ENCODE data around the gene PPL. TPM values are rescaled to one million over a fixed set of nuclear protein-coding genes. Genes with fewer than 3 reads are reported as not detected.

PPL gene
- total RNA-seq, 1 experiment from 2014 or later: 0.04 TPM

DNA sequence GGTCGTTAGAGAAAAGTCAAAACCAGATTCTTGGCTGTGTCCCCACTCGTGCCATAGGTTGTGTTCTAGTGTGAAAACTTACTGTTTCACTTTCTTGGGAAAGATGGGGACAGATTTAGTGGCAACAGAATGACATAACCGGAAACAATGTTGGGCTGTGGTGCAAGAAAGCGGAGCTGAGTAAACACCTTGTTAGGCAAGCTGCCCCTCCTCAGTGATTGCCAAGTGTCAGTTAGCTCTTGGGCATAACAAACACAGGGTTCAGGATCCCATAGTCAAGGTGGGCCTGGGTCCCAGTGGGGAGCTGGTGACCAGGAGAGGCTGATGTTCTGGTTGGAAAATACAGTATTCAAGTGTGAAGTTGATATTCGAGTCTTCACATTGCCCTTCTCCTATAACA is 74.3 kb downstream of the PPL start:
- POLR2A ChIA-PET (ENCODE audit: low non-redundant PET): no interaction called here

DNA sequence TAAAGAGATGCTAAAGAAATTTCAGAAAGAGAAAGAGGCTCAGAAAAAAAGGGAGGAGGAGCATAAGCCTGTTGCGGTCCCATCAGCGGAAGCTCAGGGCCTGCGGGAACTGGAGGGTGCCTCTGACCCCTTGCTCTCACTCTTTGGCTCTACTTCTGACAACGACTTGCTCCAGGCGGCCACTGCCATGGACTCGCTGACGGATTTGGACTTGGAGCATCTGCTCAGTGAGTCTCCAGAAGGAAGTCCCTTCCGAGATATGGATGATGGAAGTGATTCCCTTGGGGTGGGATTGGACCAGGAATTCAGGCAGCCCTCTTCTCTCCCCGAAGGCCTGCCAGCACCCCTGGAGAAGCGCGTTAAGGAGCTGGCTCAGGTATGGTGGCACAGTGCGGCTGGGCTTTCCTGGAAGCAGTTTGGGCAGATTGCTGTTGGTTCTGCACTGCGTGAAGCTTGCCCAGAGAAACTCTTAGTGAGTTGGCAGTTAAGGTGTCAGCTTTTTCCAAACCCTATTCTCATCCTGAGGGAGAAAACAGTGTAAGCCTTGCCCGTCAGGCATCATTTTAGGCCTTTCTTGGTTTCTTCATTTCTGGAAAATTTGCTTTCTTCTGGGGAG is 76.1 kb downstream of the PPL start:
- Histone ChIP-seq H3K36me3 (ENCODE audit: insufficient read depth, low read length, poor library complexity, severe bottlenecking) (peaks cover 65% of the 10 kb centered on the region), H3K4me3 (ENCODE audit: low read depth, low read length, poor library complexity, severe bottlenecking) (no peak overlapping the region), H3K4me1 (ENCODE audit: insufficient read depth, low read length, poor library complexity, severe bottlenecking) (no peaks in the 10 kb centered on the region), H3K9me3 (ENCODE audit: low read depth, low read length, poor library complexity, severe bottlenecking) (no peaks in the 10 kb centered on the region), H3K27me3 (replicated peaks; ENCODE audit: insufficient read depth, low read depth, low read length, poor library complexity) (no peaks in the 10 kb centered on the region), H3K27ac (ENCODE audit: low read depth, low read length, poor library complexity, severe bottlenecking) (no peak overlapping the region)
- no TSS peak for BruUV-seq (replicated peaks)
- no peak for TF ChIP-seq EZH2 (IDR thresholded peaks at IDR 0.05; ENCODE audit: borderline replicate concordance, low read depth, low read length, poor library complexity, severe bottlenecking)
- POLR2A ChIA-PET (ENCODE audit: low non-redundant PET): no interaction called here
- no peak for DNase-seq (ENCODE audit: low spot score)
- CTCF ChIA-PET: no interaction called here
- intact Hi-C loops (cut with micrococcal nuclease; ENCODE audit: unreplicated experiment): no loop called here

More for the DNA sequence above, 74.3 kb downstream of the PPL start:
- Histone ChIP-seq H3K9me3 (ENCODE audit: low read depth, low read length, poor library complexity, severe bottlenecking) (no peaks in the 10 kb centered on the region), H3K27ac (ENCODE audit: low read depth, low read length, poor library complexity, severe bottlenecking) (no peak overlapping the region), H3K4me1 (ENCODE audit: insufficient read depth, low read length, poor library complexity, severe bottlenecking) (no peaks in the 10 kb centered on the region), H3K27me3 (replicated peaks; ENCODE audit: insufficient read depth, low read depth, low read length, poor library complexity) (no peaks in the 10 kb centered on the region), H3K4me3 (ENCODE audit: low read depth, low read length, poor library complexity, severe bottlenecking) (no peak overlapping the region), H3K36me3 (ENCODE audit: insufficient read depth, low read length, poor library complexity, severe bottlenecking) (peaks cover 53% of the 10 kb centered on the region)
- CTCF ChIA-PET: no interaction called here
- no peak for DNase-seq (ENCODE audit: low spot score)
- no TSS peak for BruUV-seq (replicated peaks)
- no peak for TF ChIP-seq EZH2 (IDR thresholded peaks at IDR 0.05; ENCODE audit: borderline replicate concordance, low read depth, low read length, poor library complexity, severe bottlenecking)
- TF ChIP-seq, protein P1, sequence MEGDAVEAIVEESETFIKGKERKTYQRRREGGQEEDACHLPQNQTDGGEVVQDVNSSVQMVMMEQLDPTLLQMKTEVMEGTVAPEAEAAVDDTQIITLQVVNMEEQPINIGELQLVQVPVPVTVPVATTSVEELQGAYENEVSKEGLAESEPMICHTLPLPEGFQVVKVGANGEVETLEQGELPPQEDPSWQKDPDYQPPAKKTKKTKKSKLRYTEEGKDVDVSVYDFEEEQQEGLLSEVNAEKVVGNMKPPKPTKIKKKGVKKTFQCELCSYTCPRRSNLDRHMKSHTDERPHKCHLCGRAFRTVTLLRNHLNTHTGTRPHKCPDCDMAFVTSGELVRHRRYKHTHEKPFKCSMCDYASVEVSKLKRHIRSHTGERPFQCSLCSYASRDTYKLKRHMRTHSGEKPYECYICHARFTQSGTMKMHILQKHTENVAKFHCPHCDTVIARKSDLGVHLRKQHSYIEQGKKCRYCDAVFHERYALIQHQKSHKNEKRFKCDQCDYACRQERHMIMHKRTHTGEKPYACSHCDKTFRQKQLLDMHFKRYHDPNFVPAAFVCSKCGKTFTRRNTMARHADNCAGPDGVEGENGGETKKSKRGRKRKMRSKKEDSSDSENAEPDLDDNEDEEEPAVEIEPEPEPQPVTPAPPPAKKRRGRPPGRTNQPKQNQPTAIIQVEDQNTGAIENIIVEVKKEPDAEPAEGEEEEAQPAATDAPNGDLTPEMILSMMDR (conservative IDR thresholded peaks at IDR 0.05; ENCODE audit: low read depth, low read length): no peak
- intact Hi-C loops (cut with micrococcal nuclease; ENCODE audit: unreplicated experiment): no loop called here

DNA sequence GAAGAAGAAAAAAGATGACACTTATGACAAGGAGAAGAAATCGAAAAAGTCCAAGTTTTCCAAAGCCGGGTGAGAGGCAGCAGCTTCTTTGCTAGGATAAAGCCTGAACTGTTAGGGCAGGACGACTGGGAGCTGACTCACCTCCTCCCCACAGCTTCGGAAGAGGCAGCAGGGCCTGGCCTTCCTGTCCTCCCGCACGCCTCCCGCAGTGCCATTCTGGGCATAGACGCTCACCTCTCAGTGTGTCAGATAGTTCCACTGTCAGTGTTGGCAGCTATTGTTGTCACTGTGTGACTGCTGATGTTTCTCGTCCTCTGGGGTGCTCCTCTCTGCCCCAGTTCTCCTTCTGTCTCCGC is 77.1 kb downstream of the PPL start:
- Histone ChIP-seq H3K27ac (ENCODE audit: low read depth, low read length, poor library complexity, severe bottlenecking) (no peak overlapping the region), H3K36me3 (ENCODE audit: insufficient read depth, low read length, poor library complexity, severe bottlenecking) (peaks cover 74% of the 10 kb centered on the region), H3K4me1 (ENCODE audit: insufficient read depth, low read length, poor library complexity, severe bottlenecking) (no peaks in the 10 kb centered on the region), H3K27me3 (replicated peaks; ENCODE audit: insufficient read depth, low read depth, low read length, poor library complexity) (no peaks in the 10 kb centered on the region), H3K9me3 (ENCODE audit: low read depth, low read length, poor library complexity, severe bottlenecking) (no peaks in the 10 kb centered on the region), H3K4me3 (ENCODE audit: low read depth, low read length, poor library complexity, severe bottlenecking) (no peak overlapping the region)
- DNase-seq (ENCODE audit: low spot score): no peak
- BruUV-seq (replicated peaks): no TSS peak
- intact Hi-C loops (cut with micrococcal nuclease; ENCODE audit: unreplicated experiment): no loop called here
- ChIA-PET POLR2A (ENCODE audit: low non-redundant PET) (no interaction called here), CTCF (no interaction called here)
- TF ChIP-seq, protein P1 (conservative IDR thresholded peaks at IDR 0.05; ENCODE audit: low read depth, low read length): no peak
- TF ChIP-seq EZH2 (IDR thresholded peaks at IDR 0.05; ENCODE audit: borderline replicate concordance, low read depth, low read length, poor library complexity, severe bottlenecking): no peak
